ENCODE data around the gene LEMD2.
"Not testable (repeated sequence)": the region's sequence is repeated elsewhere in the genome, so short reads cannot be mapped to it uniquely, and the experiment has no call there.

- TF ChIP-seq, protein P1, sequence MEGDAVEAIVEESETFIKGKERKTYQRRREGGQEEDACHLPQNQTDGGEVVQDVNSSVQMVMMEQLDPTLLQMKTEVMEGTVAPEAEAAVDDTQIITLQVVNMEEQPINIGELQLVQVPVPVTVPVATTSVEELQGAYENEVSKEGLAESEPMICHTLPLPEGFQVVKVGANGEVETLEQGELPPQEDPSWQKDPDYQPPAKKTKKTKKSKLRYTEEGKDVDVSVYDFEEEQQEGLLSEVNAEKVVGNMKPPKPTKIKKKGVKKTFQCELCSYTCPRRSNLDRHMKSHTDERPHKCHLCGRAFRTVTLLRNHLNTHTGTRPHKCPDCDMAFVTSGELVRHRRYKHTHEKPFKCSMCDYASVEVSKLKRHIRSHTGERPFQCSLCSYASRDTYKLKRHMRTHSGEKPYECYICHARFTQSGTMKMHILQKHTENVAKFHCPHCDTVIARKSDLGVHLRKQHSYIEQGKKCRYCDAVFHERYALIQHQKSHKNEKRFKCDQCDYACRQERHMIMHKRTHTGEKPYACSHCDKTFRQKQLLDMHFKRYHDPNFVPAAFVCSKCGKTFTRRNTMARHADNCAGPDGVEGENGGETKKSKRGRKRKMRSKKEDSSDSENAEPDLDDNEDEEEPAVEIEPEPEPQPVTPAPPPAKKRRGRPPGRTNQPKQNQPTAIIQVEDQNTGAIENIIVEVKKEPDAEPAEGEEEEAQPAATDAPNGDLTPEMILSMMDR (IDR thresholded peaks at IDR 0.05), result not testable (repeated sequence)
- TF ChIP-seq TCF12 (IDR thresholded peaks at IDR 0.05); YY1 (IDR thresholded peaks at IDR 0.05; ENCODE audit: low read depth); EP300 (IDR thresholded peaks at IDR 0.05; ENCODE audit: borderline replicate concordance in 1 of 2, low read depth in 1 of 2, low read length in 1 of 2): not testable (repeated sequence)
- TF ChIP-seq, protein P2, sequence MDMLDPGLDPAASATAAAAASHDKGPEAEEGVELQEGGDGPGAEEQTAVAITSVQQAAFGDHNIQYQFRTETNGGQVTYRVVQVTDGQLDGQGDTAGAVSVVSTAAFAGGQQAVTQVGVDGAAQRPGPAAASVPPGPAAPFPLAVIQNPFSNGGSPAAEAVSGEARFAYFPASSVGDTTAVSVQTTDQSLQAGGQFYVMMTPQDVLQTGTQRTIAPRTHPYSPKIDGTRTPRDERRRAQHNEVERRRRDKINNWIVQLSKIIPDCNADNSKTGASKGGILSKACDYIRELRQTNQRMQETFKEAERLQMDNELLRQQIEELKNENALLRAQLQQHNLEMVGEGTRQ (IDR thresholded peaks at IDR 0.05; ENCODE audit: borderline replicate concordance, low read depth, low read length), result not testable (repeated sequence)
These were observed 43.9 kb upstream of the LEMD2 start for GRCh38 chr6:33832831-33833230.
